Tibial nerve (tissue), 4 donors: Measurements from ENCODE around the gene ETF1. TPM values are rescaled to one million over a fixed set of nuclear protein-coding genes. Genes with fewer than 3 reads are reported as not detected.
A peak's percentile ranks its signal among the peaks of the same experiment; 100 is the strongest.

ENCODE experiments used
- small RNA-seq: library from RNA; depleted of rRNA; stranded (forward); fragments of <200 nt; gene quantifications from one replicate; pipeline ENCODE3, GENCODE V24; 2016
- total RNA-seq, 4 donors: library from RNA; depleted of rRNA; stranded (reverse); fragments of >200 nt; gene quantifications; one replicate each; pipeline ENCODE4 v1.1.0, GENCODE V29; 2016

ETF1 gene
- total RNA-seq, 4 donors from 2014 or later, result 48.4 to 80.1 (median 58.6) TPM

Small RNAs within 50 kb of the gene (small RNA-seq; reads per million reads assigned to genes)
- gene RF00154, result 29.3 reads per million, percentile 93 among the genes with 10 or more reads in this experiment
- 202 reads per million, percentile 97 among the genes with 10 or more reads in this experiment for gene SNORD63

Other genes starting within 250 kb of the ETF1 start
- gene CDC25C, start 211.4 kb downstream of the ETF1 start, total RNA-seq, result under 1 TPM in 1 of 4 donors, not detected in 3; 0.60 TPM
- gene FAM53C, start 205.0 kb downstream of the ETF1 start, total RNA-seq, result 10 to 100 TPM; 15.5 to 39.1 (median 21.6) TPM
- gene KDM3B, start 190.6 kb downstream of the ETF1 start, total RNA-seq, result 10 to 100 TPM; 62.7 to 65.3 (median 62.9) TPM
- gene REEP2, start 104.2 kb downstream of the ETF1 start, total RNA-seq, result 1 to 10 TPM; 5.7 to 8.1 (median 7.5) TPM
- gene EGR1, start 77.8 kb downstream of the ETF1 start, total RNA-seq, result 10 to 100 TPM in 2 of 4 donors, 1 to 10 TPM in 2; 3.1 to 14.1 (median 8.8) TPM
- 100 to 1,000 TPM; 154 to 230 (median 201) TPM for gene HSPA9, start 32.2 kb upstream of the ETF1 start, total RNA-seq
- gene CTNNA1, start 210.2 kb upstream of the ETF1 start, total RNA-seq, result 100 to 1,000 TPM; 292 to 447 (median 321) TPM